ENCODE measurements around the gene POFUT2. TPM values are rescaled to one million over a fixed set of nuclear protein-coding genes. Genes with fewer than 3 reads are reported as not detected.

POFUT2 gene
- polyA plus RNA-seq, 2 of the 4 experiments (the other 2 are of a cell fraction) = 10.7 to 16.6 TPM

DNA sequence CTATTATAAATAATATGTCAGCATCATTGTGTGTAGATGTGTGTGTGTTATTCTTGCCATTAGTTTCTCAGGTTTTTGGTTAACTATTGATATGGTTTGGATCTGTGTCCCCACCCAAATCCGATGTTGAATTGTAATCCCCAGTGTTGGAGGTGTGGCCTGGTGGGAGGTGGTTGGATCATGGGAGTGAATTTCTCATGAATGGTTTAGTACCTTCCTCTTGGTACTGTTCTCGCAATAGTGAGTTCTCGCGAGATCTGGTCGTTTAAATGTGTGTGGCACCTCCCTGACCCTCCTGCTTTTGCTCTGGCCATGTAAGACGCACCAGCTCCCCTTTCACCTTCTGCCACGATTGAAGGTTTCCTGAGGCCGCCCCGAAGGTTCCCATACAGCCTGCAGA, 9.6 kb upstream of the POFUT2 start:
- Histone ChIP-seq H3K4me3 (no peak overlapping the region), H3K4me2 (no peak overlapping the region), H3K4me1 (peaks cover 9% of the 10 kb centered on the region), H3K9me3 (no peaks in the 10 kb centered on the region), H3K27ac (no peak overlapping the region)
- TF ChIP-seq SMC3 (IDR thresholded peaks at IDR 0.05) = no peak
- TF ChIP-seq ZNF302 (CRISPR knock-in tag; IDR thresholded peaks at IDR 0.05) = no peak
- no peak for TF ChIP-seq ZFP36 (IDR thresholded peaks at IDR 0.05; ENCODE audit: borderline replicate concordance, partially characterized antibody)
- no peak for TF ChIP-seq TP53 (CRISPR knock-in tag; IDR thresholded peaks at IDR 0.05)
- no peak for TF ChIP-seq FOXS1 (CRISPR knock-in tag; IDR thresholded peaks at IDR 0.05)
- no peak for TF ChIP-seq NR3C1 (IDR thresholded peaks at IDR 0.05)
- TF ChIP-seq, protein P1, sequence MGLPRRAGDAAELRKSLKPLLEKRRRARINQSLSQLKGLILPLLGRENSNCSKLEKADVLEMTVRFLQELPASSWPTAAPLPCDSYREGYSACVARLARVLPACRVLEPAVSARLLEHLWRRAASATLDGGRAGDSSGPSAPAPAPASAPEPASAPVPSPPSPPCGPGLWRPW (IDR thresholded peaks at IDR 0.05) = no peak
- no peak for TF ChIP-seq MAFK (IDR thresholded peaks at IDR 0.05; ENCODE audit: partially characterized antibody)
- FAIRE-seq (no peak), ATAC-seq (no peak), DNase-seq (ENCODE audit: low read depth in 1 of 2, low spot score in 1 of 2) (no peak)
- 83% methylated on average over 9 of the region's 9 CpGs for WGBS (ENCODE audit: missing lambda C conversion rate)
- CTCF ChIA-PET = interaction anchor here (0.6 kb wide), 1 partner anchor 28 kb away, joined by 3 read pairs; no protein-coding TSS in a partner anchor
- POLR2A ChIA-PET = no interaction called here

DNA sequence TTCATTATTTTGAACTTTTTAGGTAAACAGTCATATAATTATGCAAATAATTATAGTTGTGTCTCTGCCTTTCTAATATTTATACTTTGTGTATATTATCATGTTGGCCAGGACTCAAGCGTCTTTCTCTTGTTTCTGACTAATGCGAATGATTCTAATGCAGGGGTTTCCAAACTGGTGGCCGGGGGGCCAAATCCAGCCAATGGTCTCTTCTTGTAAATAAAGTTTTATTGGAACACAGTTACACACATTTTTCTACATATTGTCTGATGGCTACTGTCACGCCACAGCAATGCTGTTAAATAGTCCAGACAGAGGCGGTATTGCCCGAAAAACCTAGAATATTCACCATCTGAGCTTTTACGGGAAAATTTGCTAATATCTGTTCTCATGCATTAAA, 8.9 kb upstream of the POFUT2 start:
- no peak overlapping the region for H3K4me3 ChIP-seq
- no peak overlapping the region for H3K4me2 ChIP-seq
- H3K27ac ChIP-seq = no peak overlapping the region
- 97% methylated on average over 7 of the region's 7 CpGs for WGBS (ENCODE audit: missing lambda C conversion rate)
- H3K9me3 ChIP-seq = no peaks in the 10 kb centered on the region
- DNase-seq (ENCODE audit: low read depth in 1 of 2, low spot score in 1 of 2) (no peak), FAIRE-seq (no peak), ATAC-seq (no peak)
- TF ChIP-seq KDM1A (IDR thresholded peaks at IDR 0.05; ENCODE audit: low read depth) (no peak), EP300 (IDR thresholded peaks at IDR 0.05) (no peak), NR3C1 (IDR thresholded peaks at IDR 0.05) (no peak), NFE2L2 (conservative IDR thresholded peaks at IDR 0.05; ENCODE audit: low read length) (no peak), RARB (CRISPR knock-in tag; IDR thresholded peaks at IDR 0.05) (no peak), HOXA7 (CRISPR knock-in tag; IDR thresholded peaks at IDR 0.05) (no peak), FOSL2 (IDR thresholded peaks at IDR 0.05) (no peak), FOSL2 (CRISPR knock-in tag; IDR thresholded peaks at IDR 0.05) (no peak), HOXB5 (CRISPR knock-in tag; IDR thresholded peaks at IDR 0.05) (no peak), TP53 (CRISPR knock-in tag; IDR thresholded peaks at IDR 0.05) (no peak), CHD4 (IDR thresholded peaks at IDR 0.05; ENCODE audit: borderline replicate concordance) (no peak), CBX8 (IDR thresholded peaks at IDR 0.05) (no peak), MYC (IDR thresholded peaks at IDR 0.05; ENCODE audit: borderline replicate concordance, low read length) (no peak), FOXS1 (CRISPR knock-in tag; IDR thresholded peaks at IDR 0.05) (no peak)
- TF ChIP-seq, protein P2, sequence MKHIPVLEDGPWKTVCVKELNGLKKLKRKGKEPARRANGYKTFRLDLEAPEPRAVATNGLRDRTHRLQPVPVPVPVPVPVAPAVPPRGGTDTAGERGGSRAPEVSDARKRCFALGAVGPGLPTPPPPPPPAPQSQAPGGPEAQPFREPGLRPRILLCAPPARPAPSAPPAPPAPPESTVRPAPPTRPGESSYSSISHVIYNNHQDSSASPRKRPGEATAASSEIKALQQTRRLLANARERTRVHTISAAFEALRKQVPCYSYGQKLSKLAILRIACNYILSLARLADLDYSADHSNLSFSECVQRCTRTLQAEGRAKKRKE (CRISPR knock-in tag; IDR thresholded peaks at IDR 0.05; ENCODE audit: low read depth) = no peak
- TF ChIP-seq, protein P3, sequence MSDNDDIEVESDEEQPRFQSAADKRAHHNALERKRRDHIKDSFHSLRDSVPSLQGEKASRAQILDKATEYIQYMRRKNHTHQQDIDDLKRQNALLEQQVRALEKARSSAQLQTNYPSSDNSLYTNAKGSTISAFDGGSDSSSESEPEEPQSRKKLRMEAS (IDR thresholded peaks at IDR 0.05) = no peak
- TF ChIP-seq, protein P4, sequence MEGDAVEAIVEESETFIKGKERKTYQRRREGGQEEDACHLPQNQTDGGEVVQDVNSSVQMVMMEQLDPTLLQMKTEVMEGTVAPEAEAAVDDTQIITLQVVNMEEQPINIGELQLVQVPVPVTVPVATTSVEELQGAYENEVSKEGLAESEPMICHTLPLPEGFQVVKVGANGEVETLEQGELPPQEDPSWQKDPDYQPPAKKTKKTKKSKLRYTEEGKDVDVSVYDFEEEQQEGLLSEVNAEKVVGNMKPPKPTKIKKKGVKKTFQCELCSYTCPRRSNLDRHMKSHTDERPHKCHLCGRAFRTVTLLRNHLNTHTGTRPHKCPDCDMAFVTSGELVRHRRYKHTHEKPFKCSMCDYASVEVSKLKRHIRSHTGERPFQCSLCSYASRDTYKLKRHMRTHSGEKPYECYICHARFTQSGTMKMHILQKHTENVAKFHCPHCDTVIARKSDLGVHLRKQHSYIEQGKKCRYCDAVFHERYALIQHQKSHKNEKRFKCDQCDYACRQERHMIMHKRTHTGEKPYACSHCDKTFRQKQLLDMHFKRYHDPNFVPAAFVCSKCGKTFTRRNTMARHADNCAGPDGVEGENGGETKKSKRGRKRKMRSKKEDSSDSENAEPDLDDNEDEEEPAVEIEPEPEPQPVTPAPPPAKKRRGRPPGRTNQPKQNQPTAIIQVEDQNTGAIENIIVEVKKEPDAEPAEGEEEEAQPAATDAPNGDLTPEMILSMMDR (IDR thresholded peaks at IDR 0.05) = no peak
- ChIA-PET POLR2A (no interaction called here), CTCF (interaction anchor here (1.6 to 2.3 kb wide), 2 partner anchors 12 to 158 kb away, joined by 3 to 7 read pairs; no protein-coding TSS in a partner anchor)
- peaks cover 15% of the 10 kb centered on the region for H3K4me1 ChIP-seq
